Endothelial cell of umbilical vein (primary cell): ENCODE measurements around the gene ZBTB40. TPM values are rescaled to one million over a fixed set of nuclear protein-coding genes. Genes with fewer than 3 reads are reported as not detected.

ENCODE experiments used
- BruUV-seq: library from RNA; stranded (reverse); fragments of 400-500 nt; replicated peaks from 2 replicates; lab custom pipeline; 2021; lab: Mats Ljungman, UMichigan
- CTCF ChIA-PET: fragments of 300-600, 350-600 bp; sonication (Branson Sonifier 250); formaldehyde crosslinking; loops from one replicate; lab custom pipeline; 2021; ENCODE audit warnings: antibody characterized with exemption, inconsistent platforms; lab: Charles Lee
- POLR2A ChIA-PET: fragments of 300-600, 350-600 bp; sonication (Branson Sonifier 250); formaldehyde crosslinking; loops from one replicate; lab custom pipeline; 2021; ENCODE audit warnings: antibody characterized with exemption, inconsistent platforms; lab: Charles Lee
- DNase-seq: peaks from one replicate; pipeline ENCODE4 v3.0.0-alpha.2; 2011; ENCODE audit warnings: low read depth, low spot score
- FAIRE-seq: peaks from 2 replicates; lab custom pipeline; 2011; peaks lifted over from hg19 to GRCh38; lab: Jason Lieb, UNC
- H2AFZ ChIP-seq: 2 replicates; pipeline ENCODE4 v1.6.0; 2012; ENCODE audit warnings: low read depth, low read length, control low read depth, inconsistent platforms
- H3K27ac ChIP-seq: 2 replicates; pipeline ENCODE4 v1.5.1; 2011; ENCODE audit warnings: low read depth, mild to moderate bottlenecking, control low read depth, low read length, moderate library complexity; ENCODE audit not compliant: insufficient read depth
- H3K27me3 ChIP-seq, 2 experiments: 2 replicates each; pipeline versions ENCODE4 v1.6.0 to v1.6.1; 2011; ENCODE audit warnings: low read length in 2 of 2, mixed read lengths in 1 of 2; ENCODE audit not compliant: control insufficient read depth in 2 of 2, insufficient read depth in 2 of 2
- H3K36me3 ChIP-seq, 2 experiments: 2 replicates in 1 of 2; 3 replicates in 1 of 2; pipeline ENCODE4 v1.5.1; 2011; ENCODE audit warnings: low read length in 2 of 2, mild to moderate bottlenecking in 1 of 2, moderate library complexity in 1 of 2; ENCODE audit not compliant: control insufficient read depth in 2 of 2, insufficient read depth in 2 of 2; ENCODE audit errors: extremely low read depth in 1 of 2
- H3K4me1 ChIP-seq: 3 replicates; pipeline ENCODE4 v1.5.1; 2011; ENCODE audit warnings: mild to moderate bottlenecking, low read length; ENCODE audit not compliant: control insufficient read depth, insufficient read depth; ENCODE audit errors: extremely low read depth
- H3K4me2 ChIP-seq: 2 replicates; pipeline ENCODE4 v1.6.1; 2011; ENCODE audit warnings: low read length, control low read depth, mixed read lengths; ENCODE audit not compliant: insufficient read depth
- H3K4me3 ChIP-seq, 3 experiments: fragments of 200-600 bp in 1 of 3; sonication (generic), shearing (Covaris generic) in 1 of 3; replicated peaks in 1 of 3; 2 replicates each; pipeline ENCODE4 v1.5.1; 2011 to 2016; ENCODE audit warnings: control low read depth in 3 of 3, low read length in 3 of 3, mild to moderate bottlenecking in 2 of 3, inconsistent platforms in 1 of 3, low read depth in 1 of 3, moderate library complexity in 1 of 3; ENCODE audit not compliant: insufficient read depth in 1 of 3
- H3K79me2 ChIP-seq: 2 replicates; pipeline ENCODE4 v1.6.0; 2012; ENCODE audit warnings: low read length, inconsistent platforms; ENCODE audit not compliant: control insufficient read depth, insufficient read depth
- H3K9ac ChIP-seq: replicated peaks from 2 replicates; pipeline ENCODE3; 2011; ENCODE audit warnings: low read length, control low read depth; ENCODE audit not compliant: insufficient read depth; ENCODE audit errors: extremely low read depth
- H3K9me1 ChIP-seq: replicated peaks from 3 replicates; pipeline ENCODE4 v1.6.0; 2011; ENCODE audit warnings: mild to moderate bottlenecking, low read length; ENCODE audit not compliant: control insufficient read depth, insufficient read depth; ENCODE audit errors: extremely low read depth
- H3K9me3 ChIP-seq: replicated peaks from 2 replicates; pipeline ENCODE4 v1.5.1; 2012; ENCODE audit warnings: low read length, inconsistent platforms; ENCODE audit not compliant: control insufficient read depth, insufficient read depth
- H4K20me1 ChIP-seq: replicated peaks from 2 replicates; pipeline ENCODE3; 2011; ENCODE audit warnings: mild to moderate bottlenecking, low read length; ENCODE audit not compliant: control insufficient read depth, insufficient read depth; ENCODE audit errors: extremely low read depth
- EZH2 ChIP-seq: IDR thresholded peaks from 2 replicates; pipeline ENCODE4 v1.6.1; 2012; ENCODE audit warnings: borderline replicate concordance, low read depth, mild to moderate bottlenecking, moderate library complexity, low read length, inconsistent platforms; ENCODE audit not compliant: severe bottlenecking
- FOS ChIP-seq: IDR thresholded peaks from 2 replicates; pipeline ENCODE4 v1.6.1; 2011; ENCODE audit warnings: mild to moderate bottlenecking, low read length, moderate library complexity, borderline replicate concordance; ENCODE audit not compliant: insufficient read depth
- GATA2 ChIP-seq: IDR thresholded peaks from 2 replicates; pipeline ENCODE4 v1.7.0; 2011; ENCODE audit warnings: low read depth, mild to moderate bottlenecking, moderate library complexity, mixed read lengths, low read length; ENCODE audit not compliant: insufficient read length, insufficient read depth
- JUN ChIP-seq: IDR thresholded peaks from 2 replicates; pipeline ENCODE4 v1.6.1; 2011; ENCODE audit warnings: borderline replicate concordance, low read depth; ENCODE audit not compliant: insufficient read length, insufficient read depth
- MYC ChIP-seq: IDR thresholded peaks from one replicate; pipeline ENCODE4 v1.6.1; 2011; ENCODE audit warnings: mild to moderate bottlenecking, low read depth, low read length
- POLR2A ChIP-seq: IDR thresholded peaks from 2 replicates; pipeline ENCODE4 v1.6.1; 2012; ENCODE audit warnings: low read depth, mild to moderate bottlenecking, control low read depth, low read length
- POLR2AphosphoS5 ChIP-seq: IDR thresholded peaks from 2 replicates; pipeline ENCODE4 v1.6.1; 2012; ENCODE audit warnings: low read depth, mild to moderate bottlenecking, control low read depth, low read length, moderate library complexity; ENCODE audit not compliant: insufficient read depth
- dilution Hi-C: fragments of 300-500 bp; cut with MboI; formaldehyde crosslinking; loops from one replicate; pipeline ENCODE4 v1.15.0; 2019; ENCODE audit warnings: low sequenced_read_pairs; ENCODE audit not compliant: extremely low pct_ligation_motif_present
- intact Hi-C: fragments of 100-400 bp; cut with micrococcal nuclease; formaldehyde crosslinking; loops from one replicate; pipeline ENCODE4 v1.10.0; 2022
- polyA plus RNA-seq, 4 experiments: library from polyadenylated mRNA; depleted of rRNA in 3 of 4; stranded (reverse) in 3 of 4; unstranded in 1 of 4; fragments of >200 nt; gene quantifications; 2 replicates each; pipeline versions ENCODE4 v1.2.1 to v1.2.3, GENCODE V29; 2011 to 2012; ENCODE audit warnings: missing spikeins in 1 of 4
- total RNA-seq: library from RNA; stranded (reverse); gene quantifications from 2 replicates; pipeline ENCODE4 v1.2.3, GENCODE V29; 2021
- TF ChIP-seq, protein P1 (sequence below), 2 donors: IDR thresholded peaks; 1 replicate in 1 of 2; 2 replicates in 1 of 2; pipeline ENCODE4 v1.5.1; 2011; ENCODE audit warnings: low read length in 2 of 2, mild to moderate bottlenecking in 2 of 2, moderate library complexity in 2 of 2, control low read depth in 1 of 2, inconsistent platforms in 1 of 2, low read depth in 1 of 2; ENCODE audit not compliant: insufficient read depth in 1 of 2; ENCODE audit errors: extremely low read depth in 1 of 2
- TF ChIP-seq, protein P2 (sequence below): IDR thresholded peaks from 2 replicates; pipeline ENCODE4 v1.6.1; 2011; ENCODE audit not compliant: insufficient read depth, insufficient read length

Gene ZBTB40
- total and polyA plus RNA-seq, 2 donors (not counting 3 experiments of a cell fraction or from before 2014, with no cell fraction given) = 12.3 to 21.3 TPM

DNA sequence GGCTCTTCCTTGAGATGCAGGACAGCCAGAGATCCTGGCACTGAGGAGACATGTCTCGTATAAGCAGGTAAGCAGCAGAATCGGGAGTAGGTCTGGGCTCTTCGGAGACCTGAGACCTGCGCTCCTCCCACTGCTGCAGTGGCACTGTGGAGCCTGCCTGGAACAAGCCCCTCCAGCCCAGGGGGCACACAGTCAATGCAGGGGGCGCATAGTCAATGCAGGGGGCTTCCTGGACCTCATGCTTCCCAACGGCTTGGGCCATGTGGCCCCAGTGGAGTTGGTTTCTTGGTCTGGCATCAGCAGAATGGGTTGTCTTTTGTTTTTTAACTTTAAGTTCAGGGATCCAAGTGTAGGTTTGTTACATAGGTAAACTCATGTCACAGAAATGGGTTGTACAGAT lies 83.7 kb downstream of the ZBTB40 start:
- ChIA-PET POLR2A (no interaction called here), CTCF (no interaction called here)
- DNase-seq (no peak), FAIRE-seq (no peak)
- H3K4me1 ChIP-seq = peaks cover 3% of the 10 kb centered on the region
- H3K9me1 ChIP-seq = no peaks in the 10 kb centered on the region
- dilution Hi-C loops (no loop called here), intact Hi-C loops (no loop called here)
- no peaks in the 10 kb centered on the region for H3K9me3 ChIP-seq
- no peak overlapping the region for H3K27ac ChIP-seq
- TF ChIP-seq, protein P1, sequence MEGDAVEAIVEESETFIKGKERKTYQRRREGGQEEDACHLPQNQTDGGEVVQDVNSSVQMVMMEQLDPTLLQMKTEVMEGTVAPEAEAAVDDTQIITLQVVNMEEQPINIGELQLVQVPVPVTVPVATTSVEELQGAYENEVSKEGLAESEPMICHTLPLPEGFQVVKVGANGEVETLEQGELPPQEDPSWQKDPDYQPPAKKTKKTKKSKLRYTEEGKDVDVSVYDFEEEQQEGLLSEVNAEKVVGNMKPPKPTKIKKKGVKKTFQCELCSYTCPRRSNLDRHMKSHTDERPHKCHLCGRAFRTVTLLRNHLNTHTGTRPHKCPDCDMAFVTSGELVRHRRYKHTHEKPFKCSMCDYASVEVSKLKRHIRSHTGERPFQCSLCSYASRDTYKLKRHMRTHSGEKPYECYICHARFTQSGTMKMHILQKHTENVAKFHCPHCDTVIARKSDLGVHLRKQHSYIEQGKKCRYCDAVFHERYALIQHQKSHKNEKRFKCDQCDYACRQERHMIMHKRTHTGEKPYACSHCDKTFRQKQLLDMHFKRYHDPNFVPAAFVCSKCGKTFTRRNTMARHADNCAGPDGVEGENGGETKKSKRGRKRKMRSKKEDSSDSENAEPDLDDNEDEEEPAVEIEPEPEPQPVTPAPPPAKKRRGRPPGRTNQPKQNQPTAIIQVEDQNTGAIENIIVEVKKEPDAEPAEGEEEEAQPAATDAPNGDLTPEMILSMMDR (IDR thresholded peaks at IDR 0.05; ENCODE audit: extremely low read depth in 1 of 2, insufficient read depth in 1 of 2, low read depth in 1 of 2, low read length in 2 of 2) = no peak
- TF ChIP-seq GATA2 = no peak
- TF ChIP-seq, protein P2, sequence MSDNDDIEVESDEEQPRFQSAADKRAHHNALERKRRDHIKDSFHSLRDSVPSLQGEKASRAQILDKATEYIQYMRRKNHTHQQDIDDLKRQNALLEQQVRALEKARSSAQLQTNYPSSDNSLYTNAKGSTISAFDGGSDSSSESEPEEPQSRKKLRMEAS = no peak
- no peak for TF ChIP-seq POLR2A
- no peak for TF ChIP-seq MYC
- TF ChIP-seq EZH2 = no peak
- no peak for TF ChIP-seq POLR2AphosphoS5
- TF ChIP-seq FOS = no peak
- no peak for TF ChIP-seq JUN
- H3K9ac ChIP-seq = no peak overlapping the region
- no peaks in the 10 kb centered on the region for H3K27me3 ChIP-seq
- no peaks in the 10 kb centered on the region for H3K36me3 ChIP-seq
- no peak overlapping the region for H3K4me3 ChIP-seq
- H4K20me1 ChIP-seq = no peaks in the 10 kb centered on the region
- no peak overlapping the region for H3K4me2 ChIP-seq
- no TSS peak for BruUV-seq
- no peak overlapping the region for H2AFZ ChIP-seq
- no peaks in the 10 kb centered on the region for H3K79me2 ChIP-seq
